HG02798 (cell line): Measurements from ENCODE around the gene XRCC2.
"Not testable (repeated sequence)": the region's sequence is repeated elsewhere in the genome, so short reads cannot be mapped to it uniquely, and the experiment has no call there.

Experiments
- ATAC-seq: cut with Tn5 transposase; IDR thresholded peaks from one replicate; pipeline ENCODE4 v1.9.1; 2021; ENCODE audit warnings: mild to moderate bottlenecking; ENCODE audit not compliant: unreplicated experiment, poor library complexity

XRCC2 gene

GRCh38 chr7:152666078-152666477, 9.9 kb downstream of the XRCC2 start:
- ATAC-seq, result no peak

- ATAC-seq, result no peak
Measured at GRCh38 chr7:152664636-152665035, 11.3 kb downstream of the XRCC2 start.

GRCh38 chr7:152663931-152664330, 12.0 kb downstream of the XRCC2 start:
- no peak for ATAC-seq

- ATAC-seq, result no peak
Measured at GRCh38 chr7:152663148-152663740, 12.7 kb downstream of the XRCC2 start.

GRCh38 chr7:152661479-152661878, 14.5 kb downstream of the XRCC2 start:
- ATAC-seq, result no peak

GRCh38 chr7:152660021-152660420, 15.9 kb downstream of the XRCC2 start:
- ATAC-seq, result no peak

GRCh38 chr7:152654971-152655370, 21.0 kb downstream of the XRCC2 start:
- no peak for ATAC-seq

- ATAC-seq, result no peak
Measured at GRCh38 chr7:152649220-152649619, 26.7 kb downstream of the XRCC2 start.

GRCh38 chr7:152647009-152647408, 28.9 kb downstream of the XRCC2 start:
- no peak for ATAC-seq

- ATAC-seq, result not testable (repeated sequence)
Measured at GRCh38 chr7:152646579-152646978, 29.4 kb downstream of the XRCC2 start.

- ATAC-seq, result no peak
Measured at GRCh38 chr7:152643979-152644559, 31.9 kb downstream of the XRCC2 start.

GRCh38 chr7:152641384-152641783, 34.6 kb downstream of the XRCC2 start:
- ATAC-seq, result no peak

- ATAC-seq, result no peak
Measured at GRCh38 chr7:152640829-152641228, 35.1 kb downstream of the XRCC2 start.

GRCh38 chr7:152637920-152638580, 37.9 kb downstream of the XRCC2 start:
- ATAC-seq, result no peak

GRCh38 chr7:152637161-152637560, 38.8 kb downstream of the XRCC2 start:
- ATAC-seq, result no peak

- ATAC-seq, result no peak
Measured at GRCh38 chr7:152636441-152636840, 39.5 kb downstream of the XRCC2 start.

GRCh38 chr7:152633504-152633903, 42.4 kb downstream of the XRCC2 start:
- ATAC-seq, result no peak

GRCh38 chr7:152633072-152633471, 42.9 kb downstream of the XRCC2 start:
- no peak for ATAC-seq

- ATAC-seq, result not testable (repeated sequence)
Measured at GRCh38 chr7:152628772-152629171, 47.2 kb downstream of the XRCC2 start.

- ATAC-seq, result no peak
Measured at GRCh38 chr7:152624228-152624627, 51.7 kb downstream of the XRCC2 start.

GRCh38 chr7:152621426-152621825, 54.5 kb downstream of the XRCC2 start:
- no peak for ATAC-seq
